Eye (tissue), 1 donor: ENCODE data around the gene EPC2.
"Not testable (repeated sequence)": the region's sequence is repeated elsewhere in the genome, so short reads cannot be mapped to it uniquely, and the experiment has no call there.

Source experiments
- DNase-seq: peaks from one replicate; pipeline ENCODE4 v3.0.0-alpha.2; 2015

Gene EPC2

GRCh38 chr2:148678302-148679179 lies 34.0 kb downstream of the EPC2 start:
- DNase-seq, result not testable (repeated sequence)

- no peak for DNase-seq
Measured at GRCh38 chr2:148680462-148680861, 35.9 kb downstream of the EPC2 start.

- no peak for DNase-seq
Measured at GRCh38 chr2:148681443-148681842, 36.9 kb downstream of the EPC2 start.

- DNase-seq, result not testable (repeated sequence)
Measured at GRCh38 chr2:148681862-148682261, 37.3 kb downstream of the EPC2 start.

- no peak for DNase-seq
Measured at GRCh38 chr2:148684507-148684906, 40.0 kb downstream of the EPC2 start.

GRCh38 chr2:148687543-148687942 lies 43.0 kb downstream of the EPC2 start:
- no peak for DNase-seq

- DNase-seq, result not testable (repeated sequence)
Measured at GRCh38 chr2:148688011-148688410, 43.5 kb downstream of the EPC2 start.

- no peak for DNase-seq
Measured at GRCh38 chr2:148696985-148697384, 52.4 kb downstream of the EPC2 start.

GRCh38 chr2:148699830-148700229 lies 55.3 kb downstream of the EPC2 start:
- no peak for DNase-seq

GRCh38 chr2:148701039-148701438 lies 56.5 kb downstream of the EPC2 start:
- no peak for DNase-seq

GRCh38 chr2:148701877-148702276 lies 57.3 kb downstream of the EPC2 start:
- no peak for DNase-seq

- DNase-seq, result no peak
Measured at GRCh38 chr2:148702475-148702874, 57.9 kb downstream of the EPC2 start.

GRCh38 chr2:148704247-148704646 lies 59.7 kb downstream of the EPC2 start:
- no peak for DNase-seq

- DNase-seq, result no peak
Measured at GRCh38 chr2:148716378-148716920, 71.9 kb downstream of the EPC2 start.

GRCh38 chr2:148718039-148718438 lies 73.5 kb downstream of the EPC2 start:
- DNase-seq, result no peak

GRCh38 chr2:148719195-148719749 lies 74.7 kb downstream of the EPC2 start:
- no peak for DNase-seq

- no peak for DNase-seq
Measured at GRCh38 chr2:148719941-148720436, 75.4 kb downstream of the EPC2 start.

GRCh38 chr2:148720501-148721001 lies 76.0 kb downstream of the EPC2 start:
- DNase-seq, result peak; percentile 33

- DNase-seq, result no peak
Measured at GRCh38 chr2:148721520-148721931, 77.0 kb downstream of the EPC2 start.

- DNase-seq, result no peak
Measured at GRCh38 chr2:148721991-148722777, 77.6 kb downstream of the EPC2 start.

GRCh38 chr2:148725564-148725963 lies 81.0 kb downstream of the EPC2 start:
- DNase-seq, result no peak

- no peak for DNase-seq
Measured at GRCh38 chr2:148726228-148726627, 81.7 kb downstream of the EPC2 start.

GRCh38 chr2:148730085-148730484 lies 85.5 kb downstream of the EPC2 start:
- no peak for DNase-seq
